A549 (cell line): Measurements from ENCODE around the gene SMARCAL1. TPM values are rescaled to one million over a fixed set of nuclear protein-coding genes. Genes with fewer than 3 reads are reported as not detected.

Experiments
- ATAC-seq, 2 experiments: fragments of 200-7000 bp in 1 of 2; fragments of >200 bp in 1 of 2; cut with Nextera tagmentation in 1 of 2; cut with Tn5 transposase in 1 of 2; 3 replicates each; pipeline versions ENCODE4 v1.8.0 to v1.9.1; 2018 to 2020; ENCODE audit warnings: mild to moderate bottlenecking in 1 of 2, moderate library complexity in 1 of 2
- CTCF ChIA-PET: fragments of 300-600 bp; sonication (Branson Sonifier 250); formaldehyde crosslinking; extraction: SDS; loops from one replicate; lab custom pipeline; 2021; ENCODE audit warnings: antibody characterized with exemption, inconsistent platforms; lab: Yijun Ruan, JAX
- POLR2A ChIA-PET: fragments of 350-600 bp; formaldehyde crosslinking; extraction: SDS; loops from one replicate; lab custom pipeline; 2021; ENCODE audit warnings: antibody characterized with exemption, inconsistent platforms; lab: Yijun Ruan, JAX
- DNase-seq, 2 experiments: peaks; one replicate each; pipeline versions ENCODE4 v3.0.0 to v3.0.0-alpha.2; 2011 to 2016; ENCODE audit warnings: low read depth in 1 of 2, low spot score in 1 of 2
- FAIRE-seq: peaks from 2 replicates; lab custom pipeline; 2011; peaks lifted over from hg19 to GRCh38; lab: Jason Lieb, UNC
- H3K27ac ChIP-seq, 2 experiments: fragments of >200 bp; sonication (Bioruptor Twin); formaldehyde crosslinking; 3 replicates each; pipeline ENCODE4 v1.5.1; 2016 to 2017
- H3K4me1 ChIP-seq: fragments of >200 bp; sonication (Bioruptor Twin); formaldehyde crosslinking; 3 replicates; pipeline ENCODE4 v1.6.1; 2016
- H3K4me2 ChIP-seq: fragments of >200 bp; sonication (Bioruptor Twin); formaldehyde crosslinking; 3 replicates; pipeline ENCODE4 v1.6.1; 2016
- H3K4me3 ChIP-seq: fragments of >200 bp; sonication (Bioruptor Twin); formaldehyde crosslinking; 3 replicates; pipeline ENCODE4 v1.5.1; 2016
- H3K9me3 ChIP-seq: fragments of >200 bp; sonication (Bioruptor Twin); formaldehyde crosslinking; 3 replicates; pipeline ENCODE4 v1.6.1; 2016
- CBX8 ChIP-seq: fragments of 200-600 bp; sonication (generic); IDR thresholded peaks from 2 replicates; pipeline ENCODE4 v1.6.1; 2016
- CHD2 ChIP-seq: fragments of 150-350 bp; IDR thresholded peaks from 2 replicates; pipeline ENCODE4 v1.6.1; 2014; ENCODE audit warnings: low read length; ENCODE audit not compliant: partially characterized antibody
- E2F6 ChIP-seq: IDR thresholded peaks from 2 replicates; pipeline ENCODE4 v1.6.1; 2012; ENCODE audit warnings: low read depth, borderline replicate concordance
- FOSL2 ChIP-seq, 2 experiments: fragments of 450-650 bp in 1 of 2; fragments of >200 bp in 1 of 2; sonication (Bioruptor Twin) in 1 of 2; formaldehyde crosslinking; IDR thresholded peaks; 2 replicates each; pipeline versions ENCODE4 v1.5.0 to v1.6.1; 2016 to 2020; ENCODE audit warnings: mild to moderate bottlenecking in 1 of 2, moderate library complexity in 1 of 2
- FOXS1 ChIP-seq: fragments of 250-450 bp; sonication (Bioruptor Pico); IDR thresholded peaks from 2 replicates; pipeline ENCODE4 v1.5.0; 2020; ENCODE audit warnings: mild to moderate bottlenecking, moderate library complexity
- GATA3 ChIP-seq: IDR thresholded peaks from 2 replicates; pipeline ENCODE4 v1.6.1; 2012; ENCODE audit warnings: borderline replicate concordance
- MAX ChIP-seq: IDR thresholded peaks from 2 replicates; pipeline ENCODE4 v1.6.1; 2012
- MYC ChIP-seq: IDR thresholded peaks from 2 replicates; pipeline ENCODE4 v1.6.1; 2012; ENCODE audit warnings: mild to moderate bottlenecking, inconsistent platforms, low read length, improper control_type of control experiment, borderline replicate concordance
- NR3C1 ChIP-seq: fragments of >200 bp; sonication (Bioruptor Twin); formaldehyde crosslinking; IDR thresholded peaks from 3 replicates; pipeline ENCODE4 v1.6.1; 2017
- POLR2A ChIP-seq: IDR thresholded peaks from 2 replicates; pipeline ENCODE4 v1.6.1; 2012; ENCODE audit warnings: mild to moderate bottlenecking, low read length
- POLR2AphosphoS2 ChIP-seq: conservative IDR thresholded peaks from 2 replicates; pipeline ENCODE4 v1.6.1; 2012; ENCODE audit warnings: low read length, improper control_type of control experiment, inconsistent platforms
- RARB ChIP-seq: fragments of 250-450 bp; sonication (Bioruptor Pico); IDR thresholded peaks from 2 replicates; pipeline ENCODE4 v1.8.0; 2021; ENCODE audit warnings: mild to moderate bottlenecking, moderate library complexity
- RCOR1 ChIP-seq: fragments of 150-350 bp; IDR thresholded peaks from 2 replicates; pipeline ENCODE4 v1.6.1; 2014; ENCODE audit warnings: antibody characterized with exemption, low read length, low read depth
- REST ChIP-seq: fragments of 200-600 bp; sonication (generic); IDR thresholded peaks from 2 replicates; pipeline ENCODE4 v1.6.1; 2016; ENCODE audit warnings: antibody characterized with exemption, mild to moderate bottlenecking, moderate library complexity
- TFCP2L1 ChIP-seq: fragments of 250-450 bp; sonication (Bioruptor Pico); IDR thresholded peaks from 2 replicates; pipeline ENCODE4 v1.5.0; 2021; ENCODE audit warnings: mild to moderate bottlenecking
- USF2 ChIP-seq: fragments of 450-650 bp; IDR thresholded peaks from 2 replicates; pipeline ENCODE4 v1.6.1; 2014; ENCODE audit warnings: antibody characterized with exemption
- ZNF302 ChIP-seq: fragments of 250-450 bp; sonication (Bioruptor Pico); IDR thresholded peaks from 2 replicates; pipeline ENCODE4 v1.9.0; 2021; ENCODE audit warnings: inconsistent platforms, mild to moderate bottlenecking, moderate library complexity
- WGBS: methylation state at CpG from one replicate; pipeline ENCODE4 v1.1.6; 2017; ENCODE audit errors: missing lambda C conversion rate; 5-methylcytosine and 5-hydroxymethylcytosine counted together
- polyA plus RNA-seq, 4 experiments: library from polyadenylated mRNA; depleted of rRNA in 3 of 4; stranded (reverse); fragments of >200 nt; fragmentation: RNase III in 1 of 4; extraction: RNeasy Plus Mini Kit Qiagen cat#74134 plus additional on column Dnase treatment in 1 of 4; gene quantifications; 2 replicates in 3 of 4; 3 replicates in 1 of 4; pipeline ENCODE4 v1.2.3, GENCODE V29; 2011 to 2017
- TF ChIP-seq, protein P1 (sequence below): IDR thresholded peaks from 2 replicates; pipeline ENCODE4 v1.6.1; 2012
- TF ChIP-seq, protein P2 (sequence below): fragments of >200 bp; sonication (Bioruptor Twin); formaldehyde crosslinking; IDR thresholded peaks from 2 replicates; pipeline ENCODE4 v1.6.1; 2016

SMARCAL1 gene
- polyA plus RNA-seq, 2 of the 4 experiments (the other 2 are of a cell fraction), result 18.4 to 28.7 TPM

DNA sequence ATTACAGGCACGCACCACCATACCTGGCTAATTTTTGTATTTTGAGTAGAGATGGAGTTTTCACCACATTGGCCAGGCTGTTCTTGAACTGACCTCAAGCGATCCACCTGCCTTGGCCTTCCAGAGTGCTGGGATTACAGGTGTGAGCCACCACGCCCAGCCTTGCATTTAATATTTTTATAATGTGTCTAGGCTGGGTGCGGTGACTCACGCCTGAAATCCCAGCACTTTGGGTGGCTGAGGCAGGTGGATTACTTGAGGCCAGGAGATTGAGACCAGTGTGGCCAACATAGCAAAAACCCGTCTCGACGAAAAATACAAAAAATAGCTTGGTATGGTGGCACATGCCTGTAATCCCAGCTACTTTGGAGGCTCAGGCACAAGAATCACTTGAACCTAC, 89.6 kb downstream of the SMARCAL1 start (continued):
- TF ChIP-seq, protein P1, sequence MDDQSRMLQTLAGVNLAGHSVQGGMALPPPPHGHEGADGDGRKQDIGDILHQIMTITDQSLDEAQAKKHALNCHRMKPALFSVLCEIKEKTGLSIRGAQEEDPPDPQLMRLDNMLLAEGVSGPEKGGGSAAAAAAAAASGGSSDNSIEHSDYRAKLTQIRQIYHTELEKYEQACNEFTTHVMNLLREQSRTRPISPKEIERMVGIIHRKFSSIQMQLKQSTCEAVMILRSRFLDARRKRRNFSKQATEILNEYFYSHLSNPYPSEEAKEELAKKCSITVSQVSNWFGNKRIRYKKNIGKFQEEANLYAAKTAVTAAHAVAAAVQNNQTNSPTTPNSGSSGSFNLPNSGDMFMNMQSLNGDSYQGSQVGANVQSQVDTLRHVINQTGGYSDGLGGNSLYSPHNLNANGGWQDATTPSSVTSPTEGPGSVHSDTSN, result no peak

GRCh38 chr2:216502381-216503158, 90.3 kb downstream of the SMARCAL1 start:
- POLR2A ChIA-PET, result no interaction called here
- DNase-seq, result no peak

More at GRCh38 chr2:216502381-216503158, 90.3 kb downstream of the SMARCAL1 start:
- CTCF ChIA-PET, result interaction anchor here (1.5 kb wide), 1 partner anchor 164 kb away, joined by 4 read pairs; no protein-coding TSS in a partner anchor
- H3K9me3 ChIP-seq, result no peaks in the 10 kb centered on the region
- H3K4me2 ChIP-seq, result peak overlapping the region; percentile 91; the same call in 2 of the 3 replicates
- FAIRE-seq, result no peak
- H3K4me1 ChIP-seq, result peaks cover 38% of the 10 kb centered on the region
- ATAC-seq, result no peak
- H3K4me3 ChIP-seq, result no peak overlapping the region
- 79% methylated on average over 7 of the region's 7 CpGs for WGBS
- no peak overlapping the region for H3K27ac ChIP-seq
- no peak; the same call in 1 of the 2 replicates for TF ChIP-seq GATA3
- TF ChIP-seq RCOR1, result no peak
- TF ChIP-seq, protein P2, sequence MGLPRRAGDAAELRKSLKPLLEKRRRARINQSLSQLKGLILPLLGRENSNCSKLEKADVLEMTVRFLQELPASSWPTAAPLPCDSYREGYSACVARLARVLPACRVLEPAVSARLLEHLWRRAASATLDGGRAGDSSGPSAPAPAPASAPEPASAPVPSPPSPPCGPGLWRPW, result no peak
- no peak for TF ChIP-seq CBX8
- no peak for TF ChIP-seq NR3C1
- no peak for TF ChIP-seq USF2
- TF ChIP-seq MYC, result no peak
- no peak for TF ChIP-seq E2F6
- TF ChIP-seq FOXS1 (CRISPR knock-in tag), result no peak
- no peak for TF ChIP-seq MAX
- TF ChIP-seq, protein P1, result no peak
- no peak for TF ChIP-seq CHD2
- TF ChIP-seq POLR2AphosphoS2, result no peak; the same call in none of the 2 replicates
- no peak for TF ChIP-seq RARB (CRISPR knock-in tag)
- no peak for TF ChIP-seq ZNF302 (CRISPR knock-in tag)
- TF ChIP-seq TFCP2L1 (CRISPR knock-in tag), result no peak
- TF ChIP-seq POLR2A, result no peak
- TF ChIP-seq FOSL2 (IDR thresholded peaks at IDR 0.05), result no peak
- TF ChIP-seq FOSL2 (CRISPR knock-in tag; IDR thresholded peaks at IDR 0.05), result no peak
- no peak for TF ChIP-seq REST
